CD14-positive monocyte (primary cell): ENCODE results near the gene FBXO17. TPM values are rescaled to one million over a fixed set of nuclear protein-coding genes. Genes with fewer than 3 reads are reported as not detected.
A peak's percentile ranks its signal among the peaks of the same experiment; 100 is the strongest.

Source experiments
- DNase-seq, 3 donors: peaks; one replicate each; pipeline ENCODE4 v3.0.0-alpha.2; 2011 to 2022
- H2AFZ ChIP-seq: 2 replicates; pipeline ENCODE4 v1.6.0; 2012; ENCODE audit warnings: mild to moderate bottlenecking, low read depth, low read length, inconsistent platforms; ENCODE audit not compliant: insufficient read depth, poor library complexity, severe bottlenecking
- H3K27ac ChIP-seq, 2 donors: 1 replicate in 1 of 2; 2 replicates in 1 of 2; pipeline ENCODE4 v1.5.1; 2012 to 2013; ENCODE audit warnings: low read length in 2 of 2, control low read depth in 1 of 2, inconsistent platforms in 1 of 2, low read depth in 1 of 2, mild to moderate bottlenecking in 1 of 2
- H3K27me3 ChIP-seq, 2 donors: one replicate each; pipeline versions ENCODE4 v1.6.0 to v1.6.1; 2011 to 2013; ENCODE audit warnings: low read length in 2 of 2; ENCODE audit not compliant: control insufficient read depth in 2 of 2, insufficient read depth in 2 of 2
- H3K36me3 ChIP-seq, 2 donors: replicated peaks in 1 of 2; 1 replicate in 1 of 2; 2 replicates in 1 of 2; pipeline versions ENCODE4 v1.5.1 to v1.6.1; 2012 to 2013; ENCODE audit warnings: low read length in 2 of 2, control low read depth in 1 of 2, inconsistent platforms in 1 of 2, mild to moderate bottlenecking in 1 of 2; ENCODE audit not compliant: insufficient read depth in 2 of 2, control insufficient read depth in 1 of 2
- H3K4me1 ChIP-seq, 2 donors: 1 replicate in 1 of 2; 2 replicates in 1 of 2; pipeline versions ENCODE4 v1.5.1 to v1.6.1; 2012 to 2013; ENCODE audit warnings: low read length in 2 of 2, control low read depth in 1 of 2, inconsistent platforms in 1 of 2, mild to moderate bottlenecking in 1 of 2, moderate library complexity in 1 of 2; ENCODE audit not compliant: insufficient read depth in 2 of 2, control insufficient read depth in 1 of 2
- H3K4me2 ChIP-seq: replicated peaks from 2 replicates; pipeline ENCODE3; 2012; ENCODE audit warnings: low read length, moderate library complexity, mild to moderate bottlenecking; ENCODE audit not compliant: poor library complexity, severe bottlenecking; ENCODE audit errors: extremely low read depth
- H3K4me3 ChIP-seq, 3 experiments: fragments of 200-600 bp in 1 of 3; sonication (generic) in 1 of 3; replicated peaks in 1 of 3; 1 replicate in 2 of 3; 2 replicates in 1 of 3; pipeline ENCODE4 v1.5.1; 2011 to 2013; ENCODE audit warnings: low read length in 3 of 3, mild to moderate bottlenecking in 3 of 3, control low read depth in 2 of 3, low read depth in 2 of 3, inconsistent platforms in 1 of 3, moderate library complexity in 1 of 3
- H3K79me2 ChIP-seq: 2 replicates; pipeline ENCODE4 v1.6.0; 2012; ENCODE audit warnings: mild to moderate bottlenecking, control low read depth, inconsistent platforms, low read length, moderate library complexity; ENCODE audit not compliant: insufficient read depth
- H3K9ac ChIP-seq: 2 replicates; pipeline ENCODE4 v1.6.0; 2017; ENCODE audit warnings: low read length, mild to moderate bottlenecking; ENCODE audit not compliant: insufficient read depth, poor library complexity, severe bottlenecking
- H3K9me3 ChIP-seq, 2 donors: replicated peaks in 1 of 2; 1 replicate in 1 of 2; 2 replicates in 1 of 2; pipeline versions ENCODE4 v1.5.1 to v1.6.1; 2012 to 2013; ENCODE audit warnings: low read length in 2 of 2, control low read depth in 1 of 2; ENCODE audit not compliant: control insufficient read depth in 1 of 2, insufficient read depth in 1 of 2
- H4K20me1 ChIP-seq: 2 replicates; pipeline ENCODE4 v1.6.0; 2012; ENCODE audit warnings: mild to moderate bottlenecking, low read length, control low read depth, moderate library complexity; ENCODE audit not compliant: insufficient read depth
- H3K27ac Mint-ChIP-seq, 7 donors: one replicate each; pipeline ENCODE4 v1.8.0; 2020; ENCODE audit warnings: mild to moderate bottlenecking in 7 of 7, mixed read lengths in 7 of 7, moderate library complexity in 6 of 7, inconsistent platforms in 2 of 7
- H3K27me3 Mint-ChIP-seq, 3 donors: one replicate each; pipeline ENCODE4 v1.8.0; 2021 to 2022; ENCODE audit warnings: low read depth in 3 of 3, mild to moderate bottlenecking in 3 of 3, mixed read lengths in 3 of 3, moderate library complexity in 3 of 3, inconsistent platforms in 1 of 3
- H3K36me3 Mint-ChIP-seq, 2 donors: one replicate each; pipeline ENCODE4 v1.8.0; 2020; ENCODE audit warnings: mixed read lengths in 2 of 2, inconsistent platforms in 1 of 2, mild to moderate bottlenecking in 1 of 2
- H3K4me1 Mint-ChIP-seq: one replicate; pipeline ENCODE4 v1.8.0; 2020; ENCODE audit warnings: mild to moderate bottlenecking, mixed read lengths
- H3K4me3 Mint-ChIP-seq, 2 donors: one replicate each; pipeline ENCODE4 v1.8.0; 2020; ENCODE audit warnings: mild to moderate bottlenecking in 2 of 2, mixed read lengths in 2 of 2, moderate library complexity in 1 of 2
- H3K9me3 Mint-ChIP-seq, 7 donors: one replicate each; pipeline ENCODE4 v1.8.0; 2020 to 2022; ENCODE audit warnings: mixed read lengths in 7 of 7, mild to moderate bottlenecking in 6 of 7, moderate library complexity in 6 of 7, inconsistent platforms in 2 of 7
- WGBS: methylation state at CpG from one replicate; pipeline ENCODE4 v1.1.5; 2013; ENCODE audit warnings: missing lambda C conversion rate; ENCODE audit not compliant: insufficient coverage; 5-methylcytosine and 5-hydroxymethylcytosine counted together
- intact Hi-C, 2 donors: fragments of 100-400 bp; cut with micrococcal nuclease; formaldehyde crosslinking; loops; one replicate each; pipeline versions ENCODE4 v1.15.0 to v1.15.1; 2023
- polyA plus RNA-seq, 3 donors: library from polyadenylated mRNA; depleted of rRNA in 1 of 3; unstranded in 2 of 3; stranded (reverse) in 1 of 3; fragments of 300-500 nt in 2 of 3; fragments of >200 nt in 1 of 3; fragmentation: Illumina TruSeq in 2 of 3; gene quantifications; 1 replicate in 2 of 3; 2 replicates in 1 of 3; pipeline ENCODE4 v1.2.3, GENCODE V29; 2012 to 2021
- TF ChIP-seq, protein P1 (sequence below): fragments of 200-600 bp; IDR thresholded peaks from one replicate; pipeline ENCODE4 v1.8.0; 2022; ENCODE audit warnings: antibody characterized with exemption, mild to moderate bottlenecking

Gene FBXO17
- polyA plus RNA-seq, 3 donors = not detected

- WGBS = 0% methylated on average over 31 of the region's 40 CpGs
- H3K36me3 Mint-ChIP-seq = peaks cover 18 to 39% of the 10 kb centered on the region in 2 donors
- peaks cover 27% of the 10 kb centered on the region for H3K79me2 ChIP-seq
- peaks cover 0 to 2% (median 0%) of the 10 kb centered on the region in 3 donors for H3K27me3 Mint-ChIP-seq
- peak within 1 kb of the TSS; percentile 69 to 96 for H3K27ac ChIP-seq
- H3K4me3 ChIP-seq = peak within 1 kb of the TSS; percentile 70 to 92 (median 86)
- TF ChIP-seq, protein P1, sequence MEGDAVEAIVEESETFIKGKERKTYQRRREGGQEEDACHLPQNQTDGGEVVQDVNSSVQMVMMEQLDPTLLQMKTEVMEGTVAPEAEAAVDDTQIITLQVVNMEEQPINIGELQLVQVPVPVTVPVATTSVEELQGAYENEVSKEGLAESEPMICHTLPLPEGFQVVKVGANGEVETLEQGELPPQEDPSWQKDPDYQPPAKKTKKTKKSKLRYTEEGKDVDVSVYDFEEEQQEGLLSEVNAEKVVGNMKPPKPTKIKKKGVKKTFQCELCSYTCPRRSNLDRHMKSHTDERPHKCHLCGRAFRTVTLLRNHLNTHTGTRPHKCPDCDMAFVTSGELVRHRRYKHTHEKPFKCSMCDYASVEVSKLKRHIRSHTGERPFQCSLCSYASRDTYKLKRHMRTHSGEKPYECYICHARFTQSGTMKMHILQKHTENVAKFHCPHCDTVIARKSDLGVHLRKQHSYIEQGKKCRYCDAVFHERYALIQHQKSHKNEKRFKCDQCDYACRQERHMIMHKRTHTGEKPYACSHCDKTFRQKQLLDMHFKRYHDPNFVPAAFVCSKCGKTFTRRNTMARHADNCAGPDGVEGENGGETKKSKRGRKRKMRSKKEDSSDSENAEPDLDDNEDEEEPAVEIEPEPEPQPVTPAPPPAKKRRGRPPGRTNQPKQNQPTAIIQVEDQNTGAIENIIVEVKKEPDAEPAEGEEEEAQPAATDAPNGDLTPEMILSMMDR = no peak
- H3K27ac Mint-ChIP-seq = peak within 1 kb of the TSS; percentile 94 to 98 (median 97)
- H3K9ac ChIP-seq = peak within 1 kb of the TSS; percentile 88
- peak within 1 kb of the TSS; percentile 90 to 96 for H3K4me3 Mint-ChIP-seq
- intact Hi-C loops = loop anchor here (1.0 to 10.0 kb wide), 4 partner anchors 32 to 526 kb away; partner anchors contain the start of genes NFKBIB (in 2 of the 2), SIRT2 (in 2 of the 2) and FAM98C (in 1 of the 2)
- H3K9me3 ChIP-seq = peaks cover 0 to 15% of the 10 kb centered on the region in 2 donors
- H3K4me1 ChIP-seq = peaks cover 16 to 25% of the 10 kb centered on the region in 2 donors
- peaks cover 15% of the 10 kb centered on the region for H3K4me1 Mint-ChIP-seq
- H3K27me3 ChIP-seq = no peaks in the 10 kb centered on the region
- peaks cover 11 to 22% (median 18%) of the 10 kb centered on the region in 7 donors for H3K9me3 Mint-ChIP-seq
- DNase-seq = peak; percentile 99 to 100 (median 99)
- H3K36me3 ChIP-seq = peaks cover 12 to 18% of the 10 kb centered on the region in 2 donors
- H3K4me2 ChIP-seq = peak within 1 kb of the TSS; percentile 97
- H4K20me1 ChIP-seq = no peaks in the 10 kb centered on the region
- H2AFZ ChIP-seq = peak within 1 kb of the TSS; percentile 94
Observed at GRCh38 chr19:38930776-38931520, 44.6 kb downstream of the FBXO17 start, which contains the start of gene MRPS12. Gene MRPS12 (plus strand): TSS chr19:38930944. CDS start chr19:38931295, 351 bp downstream.

DNA sequence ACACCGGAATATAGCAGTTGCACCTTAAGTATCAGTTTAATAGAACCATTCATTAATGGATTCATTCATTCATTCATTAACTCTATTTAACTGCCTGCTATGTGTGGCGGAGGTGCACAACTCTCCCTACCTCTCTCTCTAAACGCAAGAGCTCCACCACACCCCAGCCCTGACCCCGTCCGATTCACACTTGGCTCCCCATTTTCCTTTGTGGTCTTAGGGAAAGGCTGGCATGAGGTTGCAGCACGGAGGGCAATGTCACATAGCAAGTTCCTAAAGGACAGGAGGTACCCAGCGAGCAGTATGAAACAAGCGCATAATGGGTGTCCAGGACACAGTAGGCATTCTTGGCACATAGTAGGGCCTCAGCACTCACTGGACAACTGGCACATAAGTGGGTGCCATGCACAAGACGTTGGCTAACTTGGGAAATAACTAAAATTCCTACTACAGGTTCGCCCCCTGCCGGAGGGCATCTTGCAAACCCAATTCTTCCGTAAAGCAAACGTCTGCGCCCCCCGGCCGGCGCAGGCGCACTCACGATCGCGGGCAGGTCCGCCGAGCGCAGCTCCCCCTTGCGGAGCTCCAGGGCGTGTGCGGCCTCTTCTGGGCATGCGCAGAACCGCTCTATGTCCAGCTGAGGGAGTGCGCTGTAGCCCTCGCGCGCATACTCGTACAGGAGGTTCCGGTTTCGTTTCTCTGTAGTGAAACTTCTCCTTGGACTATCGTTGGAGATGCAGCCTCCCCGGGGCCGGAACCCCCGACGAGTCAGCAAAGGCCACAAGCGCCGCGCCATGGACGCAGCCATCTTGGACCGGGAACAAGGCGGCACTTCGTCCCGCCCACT is 45.4 kb downstream of the FBXO17 start, which contains the start of gene SARS2:
SARS2 (minus strand) TSS at position 835 of the 847 bp plus-strand sequence; CDS start at position 808, 27 bp downstream.
- Mint-ChIP-seq H3K4me3 (peak within 1 kb of the TSS; percentile 90 to 96), H3K9me3 (peaks cover 7 to 15% (median 11%) of the 10 kb centered on the region in 7 donors), H3K4me1 (peaks cover 15% of the 10 kb centered on the region), H3K27ac (peak within 1 kb of the TSS; percentile 94 to 98 (median 97)), H3K36me3 (peaks cover 23 to 47% of the 10 kb centered on the region in 2 donors), H3K27me3 (peaks cover 0 to 2% (median 0%) of the 10 kb centered on the region in 3 donors)
- Histone ChIP-seq H3K4me1 (peaks cover 16 to 25% of the 10 kb centered on the region in 2 donors), H3K36me3 (peaks cover 16 to 23% of the 10 kb centered on the region in 2 donors), H3K9me3 (peaks cover 0 to 9% of the 10 kb centered on the region in 2 donors), H3K9ac (peak within 1 kb of the TSS; percentile 88), H3K27me3 (no peaks in the 10 kb centered on the region), H4K20me1 (no peaks in the 10 kb centered on the region), H3K79me2 (peaks cover 27% of the 10 kb centered on the region), H3K4me2 (peak within 1 kb of the TSS; percentile 97), H2AFZ (peak within 1 kb of the TSS; percentile 94), H3K4me3 (peak within 1 kb of the TSS; percentile 70 to 92 (median 86)), H3K27ac (peak within 1 kb of the TSS; percentile 69 to 96)
- intact Hi-C loops = loop anchor here (1.0 to 10.0 kb wide), 5 partner anchors 31 to 525 kb away; partner anchors contain the start of genes FAM98C (in 2 of the 2), NFKBIB (in 2 of the 2) and SIRT2 (in 2 of the 2)
- WGBS = under 1% methylated on average over 48 of the region's 49 CpGs
- TF ChIP-seq, protein P1 = peak; percentile 100
- DNase-seq = peak; percentile 94 to 97 (median 94)
